Panc1 (cell line): ENCODE measurements around the gene USP24. TPM values are rescaled to one million over a fixed set of nuclear protein-coding genes. Genes with fewer than 3 reads are reported as not detected.

Experiments used
- ATAC-seq: fragments of 200-7000 bp; cut with Tn5 transposase; 2 replicates; pipeline ENCODE4 v1.9.1; 2020; ENCODE audit warnings: mild to moderate bottlenecking, moderate library complexity
- BruUV-seq: library from RNA; stranded (reverse); fragments of 400-500 nt; replicated peaks from 2 replicates; lab custom pipeline; 2021; lab: Mats Ljungman, UMichigan
- CTCF ChIA-PET: fragments of 300-600 bp; sonication (Branson Sonifier 250); formaldehyde crosslinking; loops from one replicate; lab custom pipeline; 2022; ENCODE audit warnings: antibody characterized with exemption; lab: Charles Lee
- POLR2A ChIA-PET: fragments of 300-600 bp; sonication (Branson Sonifier 250); formaldehyde crosslinking; loops from one replicate; lab custom pipeline; 2022; ENCODE audit warnings: antibody characterized with exemption; lab: Charles Lee
- DNase-seq: peaks from one replicate; pipeline ENCODE4 v3.0.0-alpha.2; 2010; ENCODE audit warnings: low read depth, low spot score
- H3K27ac ChIP-seq: 2 replicates; pipeline ENCODE4 v1.5.1; 2011; ENCODE audit warnings: mild to moderate bottlenecking, low read length, inconsistent platforms
- H3K27me3 ChIP-seq: fragments of 200-500 bp; sonication (Bioruptor generic); 2 replicates; pipeline ENCODE4 v1.6.0; 2014; ENCODE audit warnings: low read length, inconsistent platforms; ENCODE audit not compliant: control insufficient read depth, insufficient read depth
- H3K36me3 ChIP-seq: fragments of 200-500 bp; sonication (Bioruptor generic); 2 replicates; pipeline ENCODE4 v1.5.1; 2014; ENCODE audit warnings: inconsistent platforms, mild to moderate bottlenecking, low read length, moderate library complexity; ENCODE audit not compliant: control insufficient read depth, insufficient read depth
- H3K4me1 ChIP-seq: 2 replicates; pipeline ENCODE4 v1.5.1; 2011; ENCODE audit warnings: inconsistent platforms, mild to moderate bottlenecking, low read length, moderate library complexity; ENCODE audit not compliant: control insufficient read depth, insufficient read depth
- H3K4me3 ChIP-seq, 2 experiments: 2 replicates each; pipeline ENCODE4 v1.5.1; 2011 to 2012; ENCODE audit warnings: low read depth in 2 of 2, low read length in 2 of 2, mild to moderate bottlenecking in 2 of 2, inconsistent platforms in 1 of 2, moderate library complexity in 1 of 2
- H3K9me3 ChIP-seq: fragments of 200-500 bp; sonication (Bioruptor generic); 2 replicates; pipeline ENCODE4 v1.5.1; 2014; ENCODE audit warnings: low read depth, mild to moderate bottlenecking, inconsistent platforms, low read length, moderate library complexity; ENCODE audit not compliant: control insufficient read depth, insufficient read depth
- CTCF ChIP-seq: fragments of 450-650 bp; IDR thresholded peaks from 2 replicates; pipeline ENCODE4 v1.5.1; 2017; ENCODE audit warnings: mild to moderate bottlenecking
- POLR2AphosphoS5 ChIP-seq: IDR thresholded peaks from 2 replicates; pipeline ENCODE4 v1.6.1; 2012; ENCODE audit warnings: mild to moderate bottlenecking, low read depth, low read length, moderate library complexity
- REST ChIP-seq, 2 experiments: IDR thresholded peaks; 2 replicates each; pipeline ENCODE4 v1.6.1; 2011 to 2012; ENCODE audit warnings: low read depth in 2 of 2, control low read depth in 1 of 2, low read length in 1 of 2, mild to moderate bottlenecking in 1 of 2, moderate library complexity in 1 of 2; ENCODE audit not compliant: insufficient read depth in 1 of 2
- SIN3A ChIP-seq: IDR thresholded peaks from 2 replicates; pipeline ENCODE4 v1.6.1; 2012; ENCODE audit warnings: low read depth, mild to moderate bottlenecking, low read length, moderate library complexity, borderline replicate concordance; ENCODE audit not compliant: insufficient read depth
- TCF7L2 ChIP-seq: IDR thresholded peaks from 2 replicates; pipeline ENCODE4 v1.6.1; 2011; ENCODE audit warnings: mild to moderate bottlenecking, low read depth, low read length, inconsistent platforms
- in situ Hi-C: cut with HindIII; loops from 2 replicates; pipeline ENCODE4 v1.10.0; 2016; ENCODE audit warnings: low sequenced_read_pairs, low pct_unique_long_range_greater_than_20kb
- intact Hi-C: fragments of 100-400 bp; cut with micrococcal nuclease; formaldehyde crosslinking; loops from one replicate; pipeline ENCODE4 v1.10.0; 2022; ENCODE audit not compliant: unreplicated experiment
- total RNA-seq: library from RNA; stranded (reverse); gene quantifications from one replicate; pipeline ENCODE4 v1.2.1, GENCODE V29; 2021; ENCODE audit not compliant: unreplicated experiment

Gene USP24
- total RNA-seq, 1 experiment from 2014 or later, result 52.2 TPM

GRCh38 chr1:55078470-55078869 lies 136.7 kb downstream of the USP24 start:
- Histone ChIP-seq H3K9me3 (no peaks in the 10 kb centered on the region), H3K4me3 (no peak overlapping the region), H3K36me3 (peaks cover 80% of the 10 kb centered on the region), H3K4me1 (no peaks in the 10 kb centered on the region), H3K27me3 (no peaks in the 10 kb centered on the region), H3K27ac (no peak overlapping the region)
- CTCF ChIA-PET, result no interaction called here
- no peak for ATAC-seq
- in situ Hi-C loops, result no loop called here
- DNase-seq, result no peak
- TF ChIP-seq TCF7L2 (no peak), REST (IDR thresholded peaks at IDR 0.05; ENCODE audit: insufficient read depth in 1 of 2, low read depth in 2 of 2, low read length in 1 of 2) (no peak), POLR2AphosphoS5 (no peak), SIN3A (no peak), CTCF (no peak)
- no TSS peak for BruUV-seq
- intact Hi-C loops, result no loop called here
- POLR2A ChIA-PET, result no interaction called here

- no peaks in the 10 kb centered on the region for H3K4me1 ChIP-seq
- no peak for ATAC-seq
- no peak overlapping the region for H3K4me3 ChIP-seq
- BruUV-seq, result no TSS peak
- peaks cover 77% of the 10 kb centered on the region for H3K36me3 ChIP-seq
- H3K27me3 ChIP-seq, result no peaks in the 10 kb centered on the region
- no peak for DNase-seq
- no peak overlapping the region for H3K27ac ChIP-seq
- H3K9me3 ChIP-seq, result no peaks in the 10 kb centered on the region
- in situ Hi-C loops (no loop called here), intact Hi-C loops (no loop called here)
- ChIA-PET CTCF (no interaction called here), POLR2A (no interaction called here)
- TF ChIP-seq REST (IDR thresholded peaks at IDR 0.05; ENCODE audit: insufficient read depth in 1 of 2, low read depth in 2 of 2, low read length in 1 of 2) (no peak), CTCF (no peak), POLR2AphosphoS5 (no peak), TCF7L2 (no peak), SIN3A (no peak)
These were observed 138.8 kb downstream of the USP24 start for GRCh38 chr1:55076356-55076755.
